ENCODE data around the gene MYBPC1. TPM values are rescaled to one million over a fixed set of nuclear protein-coding genes. Genes with fewer than 3 reads are reported as not detected.
A peak's percentile ranks its signal among the peaks of the same experiment; 100 is the strongest.

MYBPC1 gene
- total and polyA plus RNA-seq, 2 of the 13 experiments (the other 11 are each of a cell fraction or from before 2014, with no cell fraction given), result 0.31 to 0.53 TPM

DNA sequence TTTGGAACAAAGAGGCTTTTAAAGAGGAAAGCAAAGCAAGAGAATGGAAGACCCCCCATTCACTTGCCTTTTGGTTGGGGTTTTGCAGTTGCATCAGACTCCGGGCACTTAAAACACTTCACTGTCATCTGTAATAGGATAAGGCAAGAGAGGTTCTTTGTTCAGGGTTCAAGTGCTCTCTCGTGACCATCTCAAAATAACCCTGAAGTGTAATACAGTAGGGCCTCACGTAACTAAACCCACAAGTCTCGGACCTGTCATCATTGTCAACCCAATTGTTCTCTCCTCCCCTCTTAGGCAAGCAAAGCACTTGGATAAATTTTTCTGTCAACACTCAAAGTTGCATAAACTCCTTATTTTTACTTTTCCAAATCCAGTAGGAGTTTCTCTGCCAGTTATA lies 26.9 kb upstream of the MYBPC1 start:
- Histone ChIP-seq H3K27ac (ENCODE audit: extremely low read length, insufficient read depth, low read length) (no peak overlapping the region), H3K4me2 (ENCODE audit: low read depth, low read length) (no peak overlapping the region), H3K79me2 (ENCODE audit: insufficient read depth, low read length) (no peaks in the 10 kb centered on the region), H3K9me3 (ENCODE audit: low read length) (no peaks in the 10 kb centered on the region), H4K20me1 (ENCODE audit: insufficient read depth, low read length) (no peaks in the 10 kb centered on the region), H3K9ac (ENCODE audit: insufficient read depth, low read depth, low read length) (no peak overlapping the region), H3K36me3 (replicated peaks in 1 of 2; ENCODE audit: control insufficient read depth in 1 of 2, insufficient read depth in 2 of 2, low read length in 2 of 2) (no peaks in the 10 kb centered on the region), H2AFZ (ENCODE audit: low read length) (no peak overlapping the region), H3K27me3 (ENCODE audit: control insufficient read depth in 1 of 2, insufficient read depth in 2 of 2, low read length in 2 of 2) (no peaks in the 10 kb centered on the region), H3K4me1 (ENCODE audit: insufficient read depth, low read length) (peaks cover 27% of the 10 kb centered on the region), H3K4me3 (replicated peaks in 1 of 3; ENCODE audit: insufficient read depth in 1 of 3, low read depth in 2 of 3, low read length in 3 of 3) (no peak overlapping the region)
- no peak for FAIRE-seq
- TF ChIP-seq ZNF121 (CRISPR knock-in tag; IDR thresholded peaks at IDR 0.05) (no peak), MAF1 (CRISPR knock-in tag; IDR thresholded peaks at IDR 0.05; ENCODE audit: borderline replicate concordance) (no peak)
- ATAC-seq, result no peak
- POLR2A ChIA-PET, result no interaction called here
- intact Hi-C loops (cut with micrococcal nuclease; ENCODE audit: unreplicated experiment) (no loop called here), in situ Hi-C loops (cut with HindIII; ENCODE audit: extremely low pct_ligation_motif_present, low pct_unique_long_range_greater_than_20kb) (no loop called here)
- BruUV-seq (replicated peaks), result no TSS peak
- CTCF ChIA-PET (ENCODE audit: low intra/inter-chr PET ratio, low total read pairs), result no interaction called here
- no peak for DNase-seq (ENCODE audit: low spot score)
- 80% methylated on average over 4 of the region's 4 CpGs for WGBS (ENCODE audit: low lambda C conversion rate)

DNA sequence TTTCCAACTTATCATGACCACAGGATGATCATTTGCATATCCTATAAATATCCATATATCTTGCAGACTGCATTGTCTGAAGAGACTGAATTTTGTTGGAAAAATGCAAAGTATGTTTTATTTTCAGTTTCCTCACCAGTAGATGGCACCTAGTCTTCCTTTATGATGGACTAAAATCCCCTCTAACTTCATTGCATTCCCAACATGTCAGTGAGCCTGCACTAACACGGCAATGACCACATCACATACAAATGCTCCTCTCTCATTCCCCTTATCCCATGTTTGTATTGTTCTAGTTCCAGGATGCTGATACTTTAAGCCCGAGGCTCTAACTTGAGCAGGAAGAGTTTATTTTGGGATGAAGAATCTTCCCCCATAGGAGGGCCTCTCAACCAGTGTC lies 24.7 kb upstream of the MYBPC1 start:
- intact Hi-C loops (cut with micrococcal nuclease; ENCODE audit: unreplicated experiment) (loop anchor here (1.0 to 2.0 kb wide), 6 partner anchors 39 to 189 kb away; partner anchors contain the start of gene CHPT1), in situ Hi-C loops (cut with HindIII; ENCODE audit: extremely low pct_ligation_motif_present, low pct_unique_long_range_greater_than_20kb) (no loop called here)
- FAIRE-seq (peak; percentile 79), DNase-seq (ENCODE audit: low spot score) (peak; percentile 81), ATAC-seq (peak; percentile 98)
- Histone ChIP-seq H3K4me1 (ENCODE audit: insufficient read depth, low read length) (peaks cover 27% of the 10 kb centered on the region), H3K27me3 (ENCODE audit: control insufficient read depth in 1 of 2, insufficient read depth in 2 of 2, low read length in 2 of 2) (no peaks in the 10 kb centered on the region), H4K20me1 (ENCODE audit: insufficient read depth, low read length) (no peaks in the 10 kb centered on the region), H2AFZ (ENCODE audit: low read length) (peak overlapping the region; percentile 97), H3K27ac (ENCODE audit: extremely low read length, insufficient read depth, low read length) (peak overlapping the region; percentile 19), H3K9me3 (ENCODE audit: low read length) (no peaks in the 10 kb centered on the region), H3K79me2 (ENCODE audit: insufficient read depth, low read length) (no peaks in the 10 kb centered on the region), H3K4me2 (ENCODE audit: low read depth, low read length) (peak overlapping the region; percentile 66), H3K4me3 (replicated peaks in 1 of 3; ENCODE audit: insufficient read depth in 1 of 3, low read depth in 2 of 3, low read length in 3 of 3) (no peak overlapping the region; a peak in 1 of 6 replicates), H3K36me3 (replicated peaks in 1 of 2; ENCODE audit: control insufficient read depth in 1 of 2, insufficient read depth in 2 of 2, low read length in 2 of 2) (no peaks in the 10 kb centered on the region), H3K9ac (ENCODE audit: insufficient read depth, low read depth, low read length) (no peak overlapping the region)
- no TSS peak for BruUV-seq (replicated peaks)
- CTCF ChIA-PET (ENCODE audit: low intra/inter-chr PET ratio, low total read pairs), result interaction anchor here (1.1 to 1.6 kb wide), 2 partner anchors 99 to 269 kb away, joined by 3 to 6 read pairs; no protein-coding TSS in a partner anchor
- POLR2A ChIA-PET, result no interaction called here
- 11% methylated on average over 2 of the region's 2 CpGs for WGBS (ENCODE audit: low lambda C conversion rate)
- TF ChIP-seq, protein P1, sequence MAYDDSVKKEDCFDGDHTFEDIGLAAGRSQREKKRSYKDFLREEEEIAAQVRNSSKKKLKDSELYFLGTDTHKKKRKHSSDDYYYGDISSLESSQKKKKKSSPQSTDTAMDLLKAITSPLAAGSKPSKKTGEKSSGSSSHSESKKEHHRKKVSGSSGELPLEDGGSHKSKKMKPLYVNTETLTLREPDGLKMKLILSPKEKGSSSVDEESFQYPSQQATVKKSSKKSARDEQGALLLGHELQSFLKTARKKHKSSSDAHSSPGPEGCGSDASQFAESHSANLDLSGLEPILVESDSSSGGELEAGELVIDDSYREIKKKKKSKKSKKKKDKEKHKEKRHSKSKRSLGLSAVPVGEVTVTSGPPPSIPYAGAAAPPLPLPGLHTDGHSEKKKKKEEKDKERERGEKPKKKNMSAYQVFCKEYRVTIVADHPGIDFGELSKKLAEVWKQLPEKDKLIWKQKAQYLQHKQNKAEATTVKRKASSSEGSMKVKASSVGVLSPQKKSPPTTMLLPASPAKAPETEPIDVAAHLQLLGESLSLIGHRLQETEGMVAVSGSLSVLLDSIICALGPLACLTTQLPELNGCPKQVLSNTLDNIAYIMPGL (CRISPR knock-in tag; IDR thresholded peaks at IDR 0.05; ENCODE audit: borderline replicate concordance in 1 of 2, low read depth in 1 of 2), result no peak
- TF ChIP-seq SALL1 (CRISPR knock-in tag; IDR thresholded peaks at IDR 0.05), result no peak
- no peak for TF ChIP-seq ZNF670 (CRISPR knock-in tag; IDR thresholded peaks at IDR 0.05; ENCODE audit: borderline replicate concordance)
- TF ChIP-seq RARA (CRISPR knock-in tag; IDR thresholded peaks at IDR 0.05), result no peak
- no peak; the same call in 1 of the 2 replicates for TF ChIP-seq TBX2 (CRISPR knock-in tag; IDR thresholded peaks at IDR 0.05; ENCODE audit: borderline replicate concordance)
- TF ChIP-seq FOXM1 (CRISPR knock-in tag; IDR thresholded peaks at IDR 0.05), result no peak
- no peak for TF ChIP-seq ZNF557 (CRISPR knock-in tag; IDR thresholded peaks at IDR 0.05)
- TF ChIP-seq, protein P2, sequence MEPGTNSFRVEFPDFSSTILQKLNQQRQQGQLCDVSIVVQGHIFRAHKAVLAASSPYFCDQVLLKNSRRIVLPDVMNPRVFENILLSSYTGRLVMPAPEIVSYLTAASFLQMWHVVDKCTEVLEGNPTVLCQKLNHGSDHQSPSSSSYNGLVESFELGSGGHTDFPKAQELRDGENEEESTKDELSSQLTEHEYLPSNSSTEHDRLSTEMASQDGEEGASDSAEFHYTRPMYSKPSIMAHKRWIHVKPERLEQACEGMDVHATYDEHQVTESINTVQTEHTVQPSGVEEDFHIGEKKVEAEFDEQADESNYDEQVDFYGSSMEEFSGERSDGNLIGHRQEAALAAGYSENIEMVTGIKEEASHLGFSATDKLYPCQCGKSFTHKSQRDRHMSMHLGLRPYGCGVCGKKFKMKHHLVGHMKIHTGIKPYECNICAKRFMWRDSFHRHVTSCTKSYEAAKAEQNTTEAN (CRISPR knock-in tag; conservative IDR thresholded peaks at IDR 0.05), result no peak
- TF ChIP-seq ARNTL (CRISPR knock-in tag; IDR thresholded peaks at IDR 0.05), result no peak
- TF ChIP-seq NFKB2 (CRISPR knock-in tag; IDR thresholded peaks at IDR 0.05; ENCODE audit: borderline replicate concordance), result no peak
- no peak for TF ChIP-seq PCBP2 (optimal IDR thresholded peaks at IDR 0.05; ENCODE audit: low read depth, low read length, poor library complexity, severe bottlenecking)
- TF ChIP-seq, protein P3, sequence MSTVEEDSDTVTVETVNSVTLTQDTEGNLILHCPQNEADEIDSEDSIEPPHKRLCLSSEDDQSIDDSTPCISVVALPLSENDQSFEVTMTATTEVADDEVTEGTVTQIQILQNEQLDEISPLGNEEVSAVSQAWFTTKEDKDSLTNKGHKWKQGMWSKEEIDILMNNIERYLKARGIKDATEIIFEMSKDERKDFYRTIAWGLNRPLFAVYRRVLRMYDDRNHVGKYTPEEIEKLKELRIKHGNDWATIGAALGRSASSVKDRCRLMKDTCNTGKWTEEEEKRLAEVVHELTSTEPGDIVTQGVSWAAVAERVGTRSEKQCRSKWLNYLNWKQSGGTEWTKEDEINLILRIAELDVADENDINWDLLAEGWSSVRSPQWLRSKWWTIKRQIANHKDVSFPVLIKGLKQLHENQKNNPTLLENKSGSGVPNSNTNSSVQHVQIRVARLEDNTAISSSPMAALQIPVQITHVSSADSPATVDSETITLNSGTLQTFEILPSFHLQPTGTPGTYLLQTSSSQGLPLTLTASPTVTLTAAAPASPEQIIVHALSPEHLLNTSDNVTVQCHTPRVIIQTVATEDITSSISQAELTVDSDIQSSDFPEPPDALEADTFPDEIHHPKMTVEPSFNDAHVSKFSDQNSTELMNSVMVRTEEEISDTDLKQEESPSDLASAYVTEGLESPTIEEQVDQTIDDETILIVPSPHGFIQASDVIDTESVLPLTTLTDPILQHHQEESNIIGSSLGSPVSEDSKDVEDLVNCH (CRISPR knock-in tag; IDR thresholded peaks at IDR 0.05), result no peak
